Smooth muscle cell (in vitro differentiated cells): ENCODE data around the gene DCBLD2. TPM values are rescaled to one million over a fixed set of nuclear protein-coding genes. Genes with fewer than 3 reads are reported as not detected.

Experiments
- DNase-seq: peaks from one replicate; lab custom pipeline; 2025; ENCODE audit not compliant: unreplicated experiment; lab: John Stamatoyannopoulos, UW
- H2AFZ ChIP-seq: fragments of 200-600 bp; sonication (generic); 2 replicates; pipeline ENCODE4 v1.6.0; 2016; ENCODE audit warnings: antibody characterized with exemption, low read depth, mild to moderate bottlenecking
- H3F3A ChIP-seq: fragments of 200-600 bp; sonication (generic); 2 replicates; pipeline ENCODE4 v1.6.0; 2017; ENCODE audit warnings: antibody characterized with exemption, low read depth
- H3K27ac ChIP-seq: fragments of 200-600 bp; sonication (generic); 2 replicates; pipeline ENCODE4 v1.5.1; 2016; ENCODE audit warnings: low read depth, mild to moderate bottlenecking
- H3K27me3 ChIP-seq: fragments of 200-600 bp; sonication (generic); 2 replicates; pipeline ENCODE4 v1.6.1; 2016; ENCODE audit warnings: low read depth, mild to moderate bottlenecking
- H3K36me3 ChIP-seq: fragments of 200-600 bp; sonication (generic); 2 replicates; pipeline ENCODE4 v1.5.1; 2016; ENCODE audit warnings: low read depth
- H3K4me1 ChIP-seq: fragments of 200-600 bp; sonication (generic); 2 replicates; pipeline ENCODE4 v1.5.1; 2016; ENCODE audit warnings: low read depth
- H3K4me2 ChIP-seq: fragments of 200-600 bp; sonication (generic); 2 replicates; pipeline ENCODE4 v1.6.0; 2016; ENCODE audit warnings: mild to moderate bottlenecking
- H3K4me3 ChIP-seq: fragments of 200-600 bp; sonication (generic); 2 replicates; pipeline ENCODE4 v1.5.1; 2016; ENCODE audit warnings: mild to moderate bottlenecking
- H3K79me2 ChIP-seq: fragments of 200-600 bp; sonication (generic); 2 replicates; pipeline ENCODE4 v1.6.0; 2016; ENCODE audit warnings: low read depth, mild to moderate bottlenecking
- H3K9ac ChIP-seq: fragments of 200-600 bp; sonication (generic); 2 replicates; pipeline ENCODE4 v1.6.0; 2016; ENCODE audit warnings: low read depth
- H3K9me3 ChIP-seq: fragments of 200-600 bp; sonication (generic); replicated peaks from 2 replicates; pipeline ENCODE4 v1.5.1; 2016; ENCODE audit warnings: low read depth
- H4K20me1 ChIP-seq: fragments of 200-600 bp; sonication (generic); 2 replicates; pipeline ENCODE4 v1.6.0; 2016; ENCODE audit warnings: low read depth
- WGBS: methylation state at CpG from one replicate; pipeline ENCODE4 v1.1.7; 2016; ENCODE audit warnings: low lambda C conversion rate; 5-methylcytosine and 5-hydroxymethylcytosine counted together
- polyA plus RNA-seq: library from polyadenylated mRNA; unstranded; fragments of >200 nt; fragmentation: Nextera tagmentation; extraction: Ambion mirVana; gene quantifications from 2 replicates; pipeline ENCODE4 v1.2.1, GENCODE V29; 2016
- total RNA-seq: library from RNA; depleted of rRNA; stranded (reverse); fragments of >200 nt; gene quantifications from 2 replicates; pipeline ENCODE4 v1.2.3, GENCODE V29; 2014
- TF ChIP-seq, protein P1 (sequence below): fragments of 200-600 bp; sonication (generic); IDR thresholded peaks from 2 replicates; pipeline ENCODE4 v1.5.1; 2017; ENCODE audit warnings: borderline replicate concordance, mild to moderate bottlenecking, antibody characterized with exemption; ENCODE audit not compliant: insufficient read depth, poor library complexity, severe bottlenecking

The DCBLD2 gene
- total and polyA plus RNA-seq, 2 experiments from 2014 or later = 39.9 to 111 TPM

DNA sequence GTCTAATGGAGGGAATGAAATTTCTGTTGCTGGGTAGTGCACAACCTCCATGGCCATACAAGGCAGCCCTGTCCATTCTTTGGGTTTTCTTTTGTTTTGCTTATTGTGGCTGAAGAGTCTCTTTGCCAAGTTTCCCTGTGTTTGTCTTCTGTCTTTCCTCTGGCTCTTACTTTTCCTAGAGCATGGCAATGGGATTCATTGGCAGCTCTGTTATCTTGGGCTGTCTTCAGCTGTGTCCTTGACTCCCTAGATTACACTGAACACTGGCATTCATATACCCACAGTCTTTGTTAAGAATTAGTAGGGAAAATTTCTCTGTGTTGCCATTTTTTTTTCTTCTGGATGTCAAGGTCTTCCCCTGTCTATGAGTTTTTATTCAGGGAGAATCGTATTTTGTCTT, 16.1 kb upstream of the DCBLD2 start:
- 93% methylated on average over 1 of the region's 1 CpG for WGBS
- H3K36me3 ChIP-seq = no peaks in the 10 kb centered on the region
- H3F3A ChIP-seq = no peaks in the 10 kb centered on the region
- H3K4me1 ChIP-seq = no peaks in the 10 kb centered on the region
- H2AFZ ChIP-seq = no peak overlapping the region
- H3K4me3 ChIP-seq = no peak overlapping the region
- TF ChIP-seq, protein P1, sequence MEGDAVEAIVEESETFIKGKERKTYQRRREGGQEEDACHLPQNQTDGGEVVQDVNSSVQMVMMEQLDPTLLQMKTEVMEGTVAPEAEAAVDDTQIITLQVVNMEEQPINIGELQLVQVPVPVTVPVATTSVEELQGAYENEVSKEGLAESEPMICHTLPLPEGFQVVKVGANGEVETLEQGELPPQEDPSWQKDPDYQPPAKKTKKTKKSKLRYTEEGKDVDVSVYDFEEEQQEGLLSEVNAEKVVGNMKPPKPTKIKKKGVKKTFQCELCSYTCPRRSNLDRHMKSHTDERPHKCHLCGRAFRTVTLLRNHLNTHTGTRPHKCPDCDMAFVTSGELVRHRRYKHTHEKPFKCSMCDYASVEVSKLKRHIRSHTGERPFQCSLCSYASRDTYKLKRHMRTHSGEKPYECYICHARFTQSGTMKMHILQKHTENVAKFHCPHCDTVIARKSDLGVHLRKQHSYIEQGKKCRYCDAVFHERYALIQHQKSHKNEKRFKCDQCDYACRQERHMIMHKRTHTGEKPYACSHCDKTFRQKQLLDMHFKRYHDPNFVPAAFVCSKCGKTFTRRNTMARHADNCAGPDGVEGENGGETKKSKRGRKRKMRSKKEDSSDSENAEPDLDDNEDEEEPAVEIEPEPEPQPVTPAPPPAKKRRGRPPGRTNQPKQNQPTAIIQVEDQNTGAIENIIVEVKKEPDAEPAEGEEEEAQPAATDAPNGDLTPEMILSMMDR = no peak
- H3K9ac ChIP-seq = no peak overlapping the region
- no peak overlapping the region for H3K27ac ChIP-seq
- no peaks in the 10 kb centered on the region for H3K27me3 ChIP-seq
- no peak overlapping the region for H3K4me2 ChIP-seq
- no peak for DNase-seq
- no peaks in the 10 kb centered on the region for H4K20me1 ChIP-seq
- H3K79me2 ChIP-seq = no peaks in the 10 kb centered on the region
- no peaks in the 10 kb centered on the region for H3K9me3 ChIP-seq

DNA sequence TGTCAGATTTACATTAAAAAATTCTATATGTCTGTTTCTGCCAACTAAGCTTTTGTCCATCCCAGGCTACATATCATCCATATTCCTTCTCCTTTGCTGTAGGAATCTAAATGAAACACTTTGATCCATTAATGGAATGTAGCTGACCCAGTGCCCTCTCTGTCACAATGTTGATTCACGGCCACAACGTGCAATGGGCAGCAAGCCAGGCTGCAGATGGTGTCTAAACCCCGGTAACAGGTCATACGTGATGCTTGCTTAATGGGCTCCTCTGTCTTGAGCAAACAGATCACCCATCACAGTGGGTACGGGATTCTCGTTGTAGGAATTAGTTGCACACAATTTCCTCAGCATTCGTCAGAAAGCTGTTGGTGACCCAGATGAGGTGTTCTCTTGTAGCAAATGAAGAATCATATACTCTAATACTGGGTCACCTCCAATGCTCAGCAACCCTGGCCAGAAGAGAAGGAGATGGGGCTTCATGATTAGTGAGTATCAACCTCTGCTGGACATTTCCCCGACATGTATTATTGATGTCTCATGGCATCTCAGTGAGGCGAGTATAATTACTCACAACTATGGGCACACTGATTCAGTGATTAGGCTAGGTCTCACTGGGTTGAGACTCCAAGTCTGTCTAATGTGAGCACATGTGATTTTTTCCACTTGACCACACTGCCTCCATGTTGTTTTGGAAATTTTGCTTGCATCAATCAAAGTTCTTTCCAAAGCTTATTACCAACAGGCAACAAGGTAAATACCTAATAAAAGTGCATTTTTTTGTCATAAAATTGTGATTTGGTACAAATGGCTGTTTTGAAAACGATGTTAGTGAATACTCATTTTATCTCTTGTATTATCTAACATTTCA, 12.9 kb upstream of the DCBLD2 start:
- Histone ChIP-seq H3K36me3 (no peaks in the 10 kb centered on the region), H3K4me2 (no peak overlapping the region), H3K9ac (no peak overlapping the region), H3K79me2 (no peaks in the 10 kb centered on the region), H3K27ac (no peak overlapping the region), H3K27me3 (no peaks in the 10 kb centered on the region), H3K4me3 (no peak overlapping the region), H3F3A (no peaks in the 10 kb centered on the region), H3K9me3 (no peaks in the 10 kb centered on the region), H4K20me1 (no peaks in the 10 kb centered on the region), H3K4me1 (no peaks in the 10 kb centered on the region), H2AFZ (no peak overlapping the region)
- 92% methylated on average over 10 of the region's 10 CpGs for WGBS
- DNase-seq = no peak
- TF ChIP-seq, protein P1 = no peak

DNA sequence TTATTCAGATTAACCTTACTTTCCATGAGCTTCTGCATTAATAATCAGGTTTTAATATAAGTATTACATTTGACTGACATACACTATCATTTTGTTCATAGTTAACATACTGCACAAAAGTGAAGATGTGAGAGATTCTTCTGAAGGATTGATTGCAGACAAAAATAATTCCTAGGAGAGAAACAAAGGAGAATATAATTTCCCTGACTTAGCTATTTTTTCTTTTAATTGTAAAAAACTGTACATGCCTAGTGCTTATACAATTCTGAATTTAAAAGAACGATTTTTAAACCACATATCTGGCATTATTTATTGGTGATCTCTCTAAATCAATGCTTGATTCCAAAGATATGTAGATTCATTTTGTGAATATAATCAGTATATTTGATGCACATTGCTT, 11.0 kb upstream of the DCBLD2 start:
- no peak overlapping the region for H3K27ac ChIP-seq
- H3K79me2 ChIP-seq = no peaks in the 10 kb centered on the region
- no peak overlapping the region for H3K4me3 ChIP-seq
- TF ChIP-seq, protein P1 = no peak
- H3K9me3 ChIP-seq = no peaks in the 10 kb centered on the region
- no peak for DNase-seq
- no peak overlapping the region for H3K4me2 ChIP-seq
- no peaks in the 10 kb centered on the region for H4K20me1 ChIP-seq
- no peaks in the 10 kb centered on the region for H3K4me1 ChIP-seq
- no peaks in the 10 kb centered on the region for H3K27me3 ChIP-seq
- no peak overlapping the region for H3K9ac ChIP-seq
- H3F3A ChIP-seq = no peaks in the 10 kb centered on the region
- no peak overlapping the region for H2AFZ ChIP-seq
- H3K36me3 ChIP-seq = no peaks in the 10 kb centered on the region
- 89% methylated on average over 1 of the region's 1 CpG for WGBS

DNA sequence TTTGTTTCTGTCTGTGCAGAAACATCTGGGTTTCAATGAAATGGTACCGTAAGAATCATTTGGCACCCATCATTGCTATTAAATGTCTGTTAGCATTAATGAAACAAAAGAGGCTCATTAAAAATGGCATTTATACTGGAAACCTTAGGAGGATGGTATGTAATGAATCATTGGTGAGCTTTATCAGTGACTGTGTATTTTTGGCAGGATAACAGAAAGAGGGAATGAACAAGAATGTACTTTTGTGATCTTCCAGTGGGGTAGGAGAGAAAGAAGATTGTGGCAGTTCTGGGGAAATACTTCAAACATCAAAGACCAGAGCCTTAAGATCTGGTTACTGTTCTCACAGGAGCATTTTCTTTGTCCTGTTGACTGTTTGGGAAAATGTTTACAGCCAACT, 4.7 kb upstream of the DCBLD2 start:
- H3K36me3 ChIP-seq = no peaks in the 10 kb centered on the region
- no peaks in the 10 kb centered on the region for H4K20me1 ChIP-seq
- peaks cover 5% of the 10 kb centered on the region for H3K4me1 ChIP-seq
- 44% methylated on average over 1 of the region's 1 CpG for WGBS
- H3K9me3 ChIP-seq = no peaks in the 10 kb centered on the region
- peak overlapping the region; percentile 73 for H3K4me2 ChIP-seq
- DNase-seq = no peak
- no peak overlapping the region for H3K4me3 ChIP-seq
- no peaks in the 10 kb centered on the region for H3K27me3 ChIP-seq
- H3F3A ChIP-seq = no peaks in the 10 kb centered on the region
- H3K79me2 ChIP-seq = peaks cover 1% of the 10 kb centered on the region
- peak overlapping the region; percentile 81 for H3K27ac ChIP-seq
- H3K9ac ChIP-seq = peak overlapping the region; percentile 1
- no peak overlapping the region for H2AFZ ChIP-seq
- TF ChIP-seq, protein P1 = no peak
